ENCODE measurements around the gene EYA4.

DNA sequence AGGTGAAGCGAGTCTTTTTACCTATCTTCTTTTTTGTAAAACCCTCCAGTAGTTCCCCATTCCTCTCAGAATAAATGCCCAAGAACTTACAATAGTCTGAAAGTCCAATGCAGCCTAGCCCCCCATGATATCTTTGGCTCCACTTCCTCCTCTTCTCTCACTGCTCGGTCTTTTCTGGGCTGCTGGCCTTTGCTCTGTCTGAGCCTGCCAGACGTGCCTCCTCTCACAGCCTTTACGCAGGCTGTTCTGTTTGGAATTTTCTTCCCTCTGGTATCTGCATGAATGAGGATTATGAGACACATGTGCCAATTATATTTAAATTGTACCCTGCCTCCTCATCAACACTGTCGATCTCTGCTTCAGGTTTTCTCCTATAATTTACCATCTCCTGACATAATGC is 174.1 kb downstream of the EYA4 start:
- no peak for TF ChIP-seq POLR2A (IDR thresholded peaks at IDR 0.05; ENCODE audit: low read depth, low read length)
- TF ChIP-seq EZH2 (IDR thresholded peaks at IDR 0.05; ENCODE audit: borderline replicate concordance, low read depth, low read length, severe bottlenecking), result no peak
- TF ChIP-seq, protein P1, sequence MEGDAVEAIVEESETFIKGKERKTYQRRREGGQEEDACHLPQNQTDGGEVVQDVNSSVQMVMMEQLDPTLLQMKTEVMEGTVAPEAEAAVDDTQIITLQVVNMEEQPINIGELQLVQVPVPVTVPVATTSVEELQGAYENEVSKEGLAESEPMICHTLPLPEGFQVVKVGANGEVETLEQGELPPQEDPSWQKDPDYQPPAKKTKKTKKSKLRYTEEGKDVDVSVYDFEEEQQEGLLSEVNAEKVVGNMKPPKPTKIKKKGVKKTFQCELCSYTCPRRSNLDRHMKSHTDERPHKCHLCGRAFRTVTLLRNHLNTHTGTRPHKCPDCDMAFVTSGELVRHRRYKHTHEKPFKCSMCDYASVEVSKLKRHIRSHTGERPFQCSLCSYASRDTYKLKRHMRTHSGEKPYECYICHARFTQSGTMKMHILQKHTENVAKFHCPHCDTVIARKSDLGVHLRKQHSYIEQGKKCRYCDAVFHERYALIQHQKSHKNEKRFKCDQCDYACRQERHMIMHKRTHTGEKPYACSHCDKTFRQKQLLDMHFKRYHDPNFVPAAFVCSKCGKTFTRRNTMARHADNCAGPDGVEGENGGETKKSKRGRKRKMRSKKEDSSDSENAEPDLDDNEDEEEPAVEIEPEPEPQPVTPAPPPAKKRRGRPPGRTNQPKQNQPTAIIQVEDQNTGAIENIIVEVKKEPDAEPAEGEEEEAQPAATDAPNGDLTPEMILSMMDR (IDR thresholded peaks at IDR 0.05; ENCODE audit: extremely low read depth in 1 of 2, insufficient read depth in 1 of 2, low read depth in 1 of 2, low read length in 2 of 2), result no peak
- no peak for TF ChIP-seq POLR2AphosphoS5 (IDR thresholded peaks at IDR 0.05; ENCODE audit: insufficient read depth, low read depth, low read length)
- TF ChIP-seq, protein P2, sequence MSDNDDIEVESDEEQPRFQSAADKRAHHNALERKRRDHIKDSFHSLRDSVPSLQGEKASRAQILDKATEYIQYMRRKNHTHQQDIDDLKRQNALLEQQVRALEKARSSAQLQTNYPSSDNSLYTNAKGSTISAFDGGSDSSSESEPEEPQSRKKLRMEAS (IDR thresholded peaks at IDR 0.05; ENCODE audit: insufficient read depth, insufficient read length), result no peak
- no peak for TF ChIP-seq GATA2 (IDR thresholded peaks at IDR 0.05; ENCODE audit: insufficient read depth, insufficient read length, low read depth, low read length)
- no peak for TF ChIP-seq JUN (IDR thresholded peaks at IDR 0.05; ENCODE audit: borderline replicate concordance, insufficient read depth, insufficient read length, low read depth)
- TF ChIP-seq FOS (IDR thresholded peaks at IDR 0.05; ENCODE audit: borderline replicate concordance, insufficient read depth, low read length), result no peak
- TF ChIP-seq MYC (IDR thresholded peaks at IDR 0.05; ENCODE audit: low read depth, low read length), result no peak
